ENCODE data around the gene ABTB2. TPM values are rescaled to one million over a fixed set of nuclear protein-coding genes. Genes with fewer than 3 reads are reported as not detected.

Gene ABTB2
- total and polyA plus RNA-seq, 2 of the 8 experiments (the other 6 are each of a cell fraction or from before 2014, with no cell fraction given): 7.7 to 10.2 TPM

DNA sequence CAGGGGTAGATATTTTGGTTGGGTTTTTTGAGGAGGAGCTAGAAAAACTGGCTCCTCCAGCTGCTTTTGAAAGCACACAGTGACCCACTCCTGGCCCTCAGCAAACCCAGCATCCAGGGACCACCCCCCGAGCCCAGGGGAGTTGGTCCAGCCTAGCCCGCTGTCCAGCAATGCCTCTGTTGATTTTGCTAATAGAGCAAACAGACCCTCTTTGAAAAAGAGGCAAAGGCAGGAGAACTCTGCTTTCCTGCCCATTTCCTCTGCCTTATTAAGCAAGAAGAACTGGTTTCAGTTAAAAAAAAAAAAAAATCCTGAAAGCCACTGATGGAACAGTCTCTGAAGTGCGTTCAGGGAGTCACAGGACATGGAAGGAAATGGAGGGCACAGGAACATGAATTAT is 25.3 kb downstream of the ABTB2 start (continued):
- TF ChIP-seq, protein P1, sequence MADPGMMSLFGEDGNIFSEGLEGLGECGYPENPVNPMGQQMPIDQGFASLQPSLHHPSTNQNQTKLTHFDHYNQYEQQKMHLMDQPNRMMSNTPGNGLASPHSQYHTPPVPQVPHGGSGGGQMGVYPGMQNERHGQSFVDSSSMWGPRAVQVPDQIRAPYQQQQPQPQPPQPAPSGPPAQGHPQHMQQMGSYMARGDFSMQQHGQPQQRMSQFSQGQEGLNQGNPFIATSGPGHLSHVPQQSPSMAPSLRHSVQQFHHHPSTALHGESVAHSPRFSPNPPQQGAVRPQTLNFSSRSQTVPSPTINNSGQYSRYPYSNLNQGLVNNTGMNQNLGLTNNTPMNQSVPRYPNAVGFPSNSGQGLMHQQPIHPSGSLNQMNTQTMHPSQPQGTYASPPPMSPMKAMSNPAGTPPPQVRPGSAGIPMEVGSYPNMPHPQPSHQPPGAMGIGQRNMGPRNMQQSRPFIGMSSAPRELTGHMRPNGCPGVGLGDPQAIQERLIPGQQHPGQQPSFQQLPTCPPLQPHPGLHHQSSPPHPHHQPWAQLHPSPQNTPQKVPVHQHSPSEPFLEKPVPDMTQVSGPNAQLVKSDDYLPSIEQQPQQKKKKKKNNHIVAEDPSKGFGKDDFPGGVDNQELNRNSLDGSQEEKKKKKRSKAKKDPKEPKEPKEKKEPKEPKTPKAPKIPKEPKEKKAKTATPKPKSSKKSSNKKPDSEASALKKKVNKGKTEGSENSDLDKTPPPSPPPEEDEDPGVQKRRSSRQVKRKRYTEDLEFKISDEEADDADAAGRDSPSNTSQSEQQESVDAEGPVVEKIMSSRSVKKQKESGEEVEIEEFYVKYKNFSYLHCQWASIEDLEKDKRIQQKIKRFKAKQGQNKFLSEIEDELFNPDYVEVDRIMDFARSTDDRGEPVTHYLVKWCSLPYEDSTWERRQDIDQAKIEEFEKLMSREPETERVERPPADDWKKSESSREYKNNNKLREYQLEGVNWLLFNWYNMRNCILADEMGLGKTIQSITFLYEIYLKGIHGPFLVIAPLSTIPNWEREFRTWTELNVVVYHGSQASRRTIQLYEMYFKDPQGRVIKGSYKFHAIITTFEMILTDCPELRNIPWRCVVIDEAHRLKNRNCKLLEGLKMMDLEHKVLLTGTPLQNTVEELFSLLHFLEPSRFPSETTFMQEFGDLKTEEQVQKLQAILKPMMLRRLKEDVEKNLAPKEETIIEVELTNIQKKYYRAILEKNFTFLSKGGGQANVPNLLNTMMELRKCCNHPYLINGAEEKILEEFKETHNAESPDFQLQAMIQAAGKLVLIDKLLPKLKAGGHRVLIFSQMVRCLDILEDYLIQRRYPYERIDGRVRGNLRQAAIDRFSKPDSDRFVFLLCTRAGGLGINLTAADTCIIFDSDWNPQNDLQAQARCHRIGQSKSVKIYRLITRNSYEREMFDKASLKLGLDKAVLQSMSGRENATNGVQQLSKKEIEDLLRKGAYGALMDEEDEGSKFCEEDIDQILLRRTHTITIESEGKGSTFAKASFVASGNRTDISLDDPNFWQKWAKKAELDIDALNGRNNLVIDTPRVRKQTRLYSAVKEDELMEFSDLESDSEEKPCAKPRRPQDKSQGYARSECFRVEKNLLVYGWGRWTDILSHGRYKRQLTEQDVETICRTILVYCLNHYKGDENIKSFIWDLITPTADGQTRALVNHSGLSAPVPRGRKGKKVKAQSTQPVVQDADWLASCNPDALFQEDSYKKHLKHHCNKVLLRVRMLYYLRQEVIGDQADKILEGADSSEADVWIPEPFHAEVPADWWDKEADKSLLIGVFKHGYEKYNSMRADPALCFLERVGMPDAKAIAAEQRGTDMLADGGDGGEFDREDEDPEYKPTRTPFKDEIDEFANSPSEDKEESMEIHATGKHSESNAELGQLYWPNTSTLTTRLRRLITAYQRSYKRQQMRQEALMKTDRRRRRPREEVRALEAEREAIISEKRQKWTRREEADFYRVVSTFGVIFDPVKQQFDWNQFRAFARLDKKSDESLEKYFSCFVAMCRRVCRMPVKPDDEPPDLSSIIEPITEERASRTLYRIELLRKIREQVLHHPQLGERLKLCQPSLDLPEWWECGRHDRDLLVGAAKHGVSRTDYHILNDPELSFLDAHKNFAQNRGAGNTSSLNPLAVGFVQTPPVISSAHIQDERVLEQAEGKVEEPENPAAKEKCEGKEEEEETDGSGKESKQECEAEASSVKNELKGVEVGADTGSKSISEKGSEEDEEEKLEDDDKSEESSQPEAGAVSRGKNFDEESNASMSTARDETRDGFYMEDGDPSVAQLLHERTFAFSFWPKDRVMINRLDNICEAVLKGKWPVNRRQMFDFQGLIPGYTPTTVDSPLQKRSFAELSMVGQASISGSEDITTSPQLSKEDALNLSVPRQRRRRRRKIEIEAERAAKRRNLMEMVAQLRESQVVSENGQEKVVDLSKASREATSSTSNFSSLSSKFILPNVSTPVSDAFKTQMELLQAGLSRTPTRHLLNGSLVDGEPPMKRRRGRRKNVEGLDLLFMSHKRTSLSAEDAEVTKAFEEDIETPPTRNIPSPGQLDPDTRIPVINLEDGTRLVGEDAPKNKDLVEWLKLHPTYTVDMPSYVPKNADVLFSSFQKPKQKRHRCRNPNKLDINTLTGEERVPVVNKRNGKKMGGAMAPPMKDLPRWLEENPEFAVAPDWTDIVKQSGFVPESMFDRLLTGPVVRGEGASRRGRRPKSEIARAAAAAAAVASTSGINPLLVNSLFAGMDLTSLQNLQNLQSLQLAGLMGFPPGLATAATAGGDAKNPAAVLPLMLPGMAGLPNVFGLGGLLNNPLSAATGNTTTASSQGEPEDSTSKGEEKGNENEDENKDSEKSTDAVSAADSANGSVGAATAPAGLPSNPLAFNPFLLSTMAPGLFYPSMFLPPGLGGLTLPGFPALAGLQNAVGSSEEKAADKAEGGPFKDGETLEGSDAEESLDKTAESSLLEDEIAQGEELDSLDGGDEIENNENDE (IDR thresholded peaks at IDR 0.05; ENCODE audit: insufficient replicate concordance, low read length): no peak
- TF ChIP-seq NRF1 (IDR thresholded peaks at IDR 0.05; ENCODE audit: low read depth, low read length) (no peak), TAF7 (optimal IDR thresholded peaks at IDR 0.05; ENCODE audit: borderline replicate concordance, low read depth, low read length) (no peak), CEBPB (IDR thresholded peaks at IDR 0.05; ENCODE audit: low read depth, low read length) (no peak), GTF2F1 (IDR thresholded peaks at IDR 0.05; ENCODE audit: borderline replicate concordance, low read depth, low read length) (no peak), SIRT6 (IDR thresholded peaks at IDR 0.05; ENCODE audit: low read length) (no peak), SP4 (IDR thresholded peaks at IDR 0.05; ENCODE audit: low read length) (no peak), SIN3A (conservative IDR thresholded peaks at IDR 0.05 in 1 of 2, IDR thresholded peaks at IDR 0.05 in 1 of 2; ENCODE audit: low read depth in 1 of 2, low read length in 2 of 2) (no peak), ASH2L (IDR thresholded peaks at IDR 0.05; ENCODE audit: low read length) (no peak), BACH1 (IDR thresholded peaks at IDR 0.05; ENCODE audit: low read length) (no peak), CTBP2 (IDR thresholded peaks at IDR 0.05; ENCODE audit: borderline replicate concordance, insufficient read depth, insufficient read length, low read length) (no peak), NANOG (IDR thresholded peaks at IDR 0.05; ENCODE audit: insufficient read depth, low read depth, low read length, poor library complexity, severe bottlenecking) (no peak), CBX5 (IDR thresholded peaks at IDR 0.05; ENCODE audit: low read depth, low read length) (no peak)
